Measurements from ENCODE around the gene EZR. TPM values are rescaled to one million over a fixed set of nuclear protein-coding genes. Genes with fewer than 3 reads are reported as not detected.

Gene EZR
- total and polyA plus RNA-seq, 9 of the 15 experiments (the other 6 are each of a cell fraction or from before 2014, with no cell fraction given), result 36.5 to 162 (median 104) TPM

- TF ChIP-seq SRSF3 (IDR thresholded peaks at IDR 0.05; ENCODE audit: insufficient read depth, low read length) (no peak), MTA2 (IDR thresholded peaks at IDR 0.05; ENCODE audit: low read depth) (no peak), RHOXF2B (CRISPR knock-in tag; conservative IDR thresholded peaks at IDR 0.05) (no peak), TEAD4 (IDR thresholded peaks at IDR 0.05; ENCODE audit: low read length) (peak; percentile 67), TEAD4 (CRISPR knock-in tag; IDR thresholded peaks at IDR 0.05; ENCODE audit: borderline replicate concordance) (no peak), PTBP1 (IDR thresholded peaks at IDR 0.05; ENCODE audit: low read depth, low read length) (no peak), GABPA (tag; conservative IDR thresholded peaks at IDR 0.05; ENCODE audit: low read depth) (no peak), HDAC3 (IDR thresholded peaks at IDR 0.05; ENCODE audit: borderline replicate concordance, partially characterized antibody) (no peak), ATF4 (CRISPR knock-in tag; IDR thresholded peaks at IDR 0.05) (0 out of 2 replicates have a peak, but pooled peaks have one; percentile 27), HDAC2 (IDR thresholded peaks at IDR 0.05) (peak; percentile 68), ZNF146 (CRISPR knock-in tag; IDR thresholded peaks at IDR 0.05; ENCODE audit: unreplicated experiment) (no peak), CTCFL (IDR thresholded peaks at IDR 0.05; ENCODE audit: borderline replicate concordance, insufficient read depth, low read depth, low read length, poor library complexity, severe bottlenecking) (no peak), LARP7 (IDR thresholded peaks at IDR 0.05) (no peak), MECOM (CRISPR knock-in tag; IDR thresholded peaks at IDR 0.05) (no peak), HOXB6 (CRISPR knock-in tag; IDR thresholded peaks at IDR 0.05; ENCODE audit: borderline replicate concordance) (no peak), PTTG1 (tag; IDR thresholded peaks at IDR 0.05; ENCODE audit: low read depth) (no peak), MCM5 (IDR thresholded peaks at IDR 0.05; ENCODE audit: low read depth) (no peak), ASH1L (IDR thresholded peaks at IDR 0.05; ENCODE audit: borderline replicate concordance, low read depth, partially characterized antibody) (no peak), SIN3B (IDR thresholded peaks at IDR 0.05; ENCODE audit: low read depth) (no peak), IFI16 (CRISPR knock-in tag; IDR thresholded peaks at IDR 0.05) (no peak)
- TF ChIP-seq, protein P1, sequence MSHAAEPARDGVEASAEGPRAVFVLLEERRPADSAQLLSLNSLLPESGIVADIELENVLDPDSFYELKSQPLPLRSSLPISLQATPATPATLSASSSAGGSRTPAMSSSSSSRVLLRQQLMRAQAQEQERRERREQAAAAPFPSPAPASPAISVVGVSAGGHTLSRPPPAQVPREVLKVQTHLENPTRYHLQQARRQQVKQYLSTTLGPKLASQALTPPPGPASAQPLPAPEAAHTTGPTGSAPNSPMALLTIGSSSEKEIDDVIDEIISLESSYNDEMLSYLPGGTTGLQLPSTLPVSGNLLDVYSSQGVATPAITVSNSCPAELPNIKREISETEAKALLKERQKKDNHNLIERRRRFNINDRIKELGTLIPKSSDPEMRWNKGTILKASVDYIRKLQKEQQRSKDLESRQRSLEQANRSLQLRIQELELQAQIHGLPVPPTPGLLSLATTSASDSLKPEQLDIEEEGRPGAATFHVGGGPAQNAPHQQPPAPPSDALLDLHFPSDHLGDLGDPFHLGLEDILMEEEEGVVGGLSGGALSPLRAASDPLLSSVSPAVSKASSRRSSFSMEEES (CRISPR knock-in tag; IDR thresholded peaks at IDR 0.05), result no peak
Measured at GRCh38 chr6:158849899-158850806, 31.0 kb upstream of the EZR start (continued).
